B cell (primary cell): Measurements from ENCODE around the gene FAM107B. TPM values are rescaled to one million over a fixed set of nuclear protein-coding genes. Genes with fewer than 3 reads are reported as not detected.

ENCODE experiments used
- ATAC-seq: fragments of 200-7000 bp; cut with Tn5 transposase; one replicate; pipeline ENCODE4 v1.10.0; 2021; ENCODE audit warnings: low read depth, mild to moderate bottlenecking, moderate number of reproducible peaks, moderate library complexity
- CTCF ChIA-PET: fragments of 350-600 bp; sonication (Branson Sonifier 250); formaldehyde crosslinking; loops from one replicate; lab custom pipeline; 2021; ENCODE audit warnings: antibody characterized with exemption, inconsistent platforms; lab: Charles Lee
- POLR2A ChIA-PET: fragments of 350-600 bp; sonication (Branson Sonifier 250); formaldehyde crosslinking; loops from one replicate; lab custom pipeline; 2021; ENCODE audit warnings: antibody characterized with exemption; lab: Charles Lee
- DNase-seq: peaks from one replicate; pipeline ENCODE4 v3.0.0; 2013
- H2AFZ ChIP-seq: 2 replicates; pipeline ENCODE4 v1.6.1; 2012; ENCODE audit warnings: mild to moderate bottlenecking, low read depth, low read length; ENCODE audit not compliant: insufficient read depth, poor library complexity, severe bottlenecking
- H3K27ac ChIP-seq, 2 donors: 1 replicate in 1 of 2; 2 replicates in 1 of 2; pipeline ENCODE4 v1.5.1; 2012 to 2013; ENCODE audit warnings: low read length in 2 of 2, mild to moderate bottlenecking in 2 of 2, moderate library complexity in 1 of 2
- H3K27me3 ChIP-seq, 4 experiments: fragments of 200-600 bp in 1 of 4; sonication (generic) in 1 of 4; replicated peaks in 1 of 4; 1 replicate in 2 of 4; 2 replicates in 2 of 4; pipeline versions ENCODE4 v1.6.1 to v1.7.0; 2013 to 2016; ENCODE audit warnings: low read length in 3 of 4, mild to moderate bottlenecking in 2 of 4, mixed read lengths in 1 of 4, moderate library complexity in 1 of 4; ENCODE audit not compliant: insufficient read depth in 4 of 4, control insufficient read depth in 3 of 4; ENCODE audit errors: control extremely low read depth in 1 of 4
- H3K36me3 ChIP-seq, 2 experiments: replicated peaks in 1 of 2; 1 replicate in 1 of 2; 2 replicates in 1 of 2; pipeline versions ENCODE4 v1.6.1 to v1.7.1; 2013; ENCODE audit warnings: low read length in 1 of 2; ENCODE audit not compliant: insufficient read depth in 2 of 2, control insufficient read depth in 1 of 2; ENCODE audit errors: control extremely low read depth in 1 of 2, extremely low read depth in 1 of 2
- H3K4me1 ChIP-seq, 2 donors: fragments of 200-600 bp in 1 of 2; sonication (generic) in 1 of 2; 1 replicate in 1 of 2; 2 replicates in 1 of 2; pipeline versions ENCODE4 v1.5.1 to v1.6.1; 2013 to 2017; ENCODE audit warnings: low read length in 2 of 2; ENCODE audit not compliant: control insufficient read depth in 2 of 2, insufficient read depth in 2 of 2
- H3K4me2 ChIP-seq: replicated peaks from 2 replicates; pipeline ENCODE3; 2012; ENCODE audit warnings: mild to moderate bottlenecking, low read depth, low read length; ENCODE audit not compliant: poor library complexity, severe bottlenecking
- H3K4me3 ChIP-seq, 5 experiments: fragments of 200-600 bp in 1 of 5; sonication (generic) in 1 of 5; 1 replicate in 3 of 5; 2 replicates in 2 of 5; pipeline versions ENCODE4 v1.5.1 to v1.7.0; 2011 to 2016; ENCODE audit warnings: low read length in 4 of 5, mild to moderate bottlenecking in 4 of 5, low read depth in 2 of 5, control low read depth in 1 of 5, moderate library complexity in 1 of 5; ENCODE audit not compliant: insufficient read depth in 1 of 5; ENCODE audit errors: control extremely low read depth in 1 of 5, extremely low read depth in 1 of 5
- H3K79me2 ChIP-seq: fragments of 200-600 bp; sonication (generic); one replicate; pipeline ENCODE4 v1.6.0; 2016; ENCODE audit warnings: low read length; ENCODE audit not compliant: control insufficient read depth, insufficient read depth
- H3K9ac ChIP-seq: fragments of 200-600 bp; sonication (generic); 2 replicates; pipeline ENCODE4 v1.6.1; 2017; ENCODE audit warnings: mild to moderate bottlenecking, low read length, moderate library complexity
- H3K9me3 ChIP-seq, 3 donors: one replicate each; pipeline versions ENCODE4 v1.6.1 to v1.7.1; 2013; ENCODE audit warnings: low read length in 2 of 3; ENCODE audit not compliant: control insufficient read depth in 2 of 3, insufficient read depth in 1 of 3; ENCODE audit errors: control extremely low read depth in 1 of 3
- H4K20me1 ChIP-seq: 2 replicates; pipeline ENCODE4 v1.6.0; 2012; ENCODE audit warnings: mild to moderate bottlenecking, low read length; ENCODE audit not compliant: insufficient read depth, control insufficient read depth, poor library complexity, severe bottlenecking
- H3K27ac Mint-ChIP-seq: one replicate; pipeline ENCODE4 v1.8.0; 2021; ENCODE audit warnings: mixed read lengths
- H3K27me3 Mint-ChIP-seq: one replicate; pipeline ENCODE4 v1.8.0; 2021; ENCODE audit warnings: mixed read lengths
- H3K4me1 Mint-ChIP-seq: one replicate; pipeline ENCODE4 v1.8.0; 2021; ENCODE audit warnings: mixed read lengths
- H3K4me3 Mint-ChIP-seq: one replicate; pipeline ENCODE4 v1.8.0; 2021; ENCODE audit warnings: mixed read lengths
- H3K9me3 Mint-ChIP-seq: one replicate; pipeline ENCODE4 v1.8.0; 2022; ENCODE audit warnings: mixed read lengths; ENCODE audit not compliant: insufficient read depth
- CTCF ChIP-seq: fragments of 200-600 bp; IDR thresholded peaks from one replicate; pipeline ENCODE4 v1.8.0; 2022; ENCODE audit warnings: antibody characterized with exemption, mild to moderate bottlenecking
- EZH2 ChIP-seq: IDR thresholded peaks from 2 replicates; pipeline ENCODE4 v1.6.1; 2012; ENCODE audit warnings: borderline replicate concordance, low read depth, mild to moderate bottlenecking, moderate library complexity, low read length; ENCODE audit not compliant: insufficient read depth, poor library complexity, severe bottlenecking
- WGBS: methylation state at CpG from one replicate; pipeline ENCODE4 v1.1.5; 2013; ENCODE audit warnings: missing lambda C conversion rate; ENCODE audit not compliant: insufficient coverage; 5-methylcytosine and 5-hydroxymethylcytosine counted together
- intact Hi-C: fragments of 100-400 bp; cut with micrococcal nuclease; formaldehyde crosslinking; loops from one replicate; pipeline ENCODE4 v1.10.0; 2022
- polyA plus RNA-seq: library from polyadenylated mRNA; depleted of rRNA; stranded (reverse); fragments of >200 nt; gene quantifications from 2 replicates; pipeline ENCODE4 v1.2.3, GENCODE V29; 2012
- total RNA-seq, 2 donors: library from RNA; stranded (reverse); fragments of 120-200 nt in 1 of 2; gene quantifications; 1 replicate in 1 of 2; 2 replicates in 1 of 2; pipeline versions ENCODE4 v1.2.3 to v1.2.4, GENCODE V29; 2013 to 2022

The FAM107B gene
- total and polyA plus RNA-seq, 2 donors (not counting 1 experiment from before 2014, with no cell fraction given): 31.9 to 318 TPM

DNA sequence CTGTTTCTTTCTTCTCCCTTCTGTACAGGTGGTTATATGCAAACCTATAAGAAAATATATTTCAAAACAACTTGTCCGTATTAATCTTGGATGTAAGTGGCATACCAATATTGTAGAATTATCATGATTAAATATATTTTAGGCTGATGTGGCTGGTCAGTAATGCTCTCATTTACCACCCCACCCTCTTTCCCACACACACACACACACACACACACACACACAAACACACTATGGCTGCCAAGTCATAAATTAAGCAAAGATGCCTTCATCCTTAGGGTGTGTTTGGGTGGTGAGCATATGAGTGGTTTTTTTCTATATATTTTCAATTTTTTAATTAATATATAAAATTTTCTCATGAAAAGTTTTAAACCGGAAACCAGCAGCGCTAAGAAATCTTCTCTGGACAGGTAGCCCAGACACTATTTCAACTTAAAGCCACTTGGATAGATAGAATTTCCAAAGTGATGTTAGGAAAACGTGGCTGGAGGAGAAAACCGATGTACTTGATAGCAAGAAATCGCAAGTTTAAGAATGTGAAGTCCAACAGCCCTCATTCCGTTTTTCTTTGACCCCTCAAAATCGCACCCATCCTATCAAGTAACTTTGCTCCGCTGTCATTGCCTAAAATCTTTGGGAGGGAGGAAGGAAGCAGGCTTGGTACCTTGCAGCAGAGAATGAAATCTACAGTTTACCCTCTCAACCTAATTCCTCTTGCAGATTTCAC lies 171.7 kb downstream of the FAM107B start:
- peak overlapping the region; percentile 96 for H3K4me3 Mint-ChIP-seq
- ChIA-PET POLR2A (interaction anchor here (1.1 kb wide), 1 partner anchor 137 kb away, joined by 3 read pairs; no protein-coding TSS in a partner anchor), CTCF (interaction anchor here (0.7 to 3.5 kb wide), 3 partner anchors 92 to 234 kb away, joined by 3 to 22 read pairs (median 3); no protein-coding TSS in a partner anchor)
- intact Hi-C loops: loop anchor here (1.0 to 2.0 kb wide), 7 partner anchors 15 to 275 kb away; partner anchors contain the start of genes CDNF, HSPA14, MSANTD7 and SUV39H2
- Histone ChIP-seq H3K9me3 (no peaks in the 10 kb centered on the region), H2AFZ (peak overlapping the region; percentile 8), H4K20me1 (peaks cover 41% of the 10 kb centered on the region), H3K4me3 (peak overlapping the region; percentile 61 to 98 (median 81)), H3K27ac (peak overlapping the region; percentile 48 to 79), H3K36me3 (peaks cover 4 to 37% of the 10 kb centered on the region in 2 experiments), H3K79me2 (peaks cover 58% of the 10 kb centered on the region), H3K4me2 (peak overlapping the region; percentile 85), H3K9ac (peak overlapping the region; percentile 88), H3K27me3 (no peaks in the 10 kb centered on the region), H3K4me1 (peaks cover 49 to 62% of the 10 kb centered on the region in 2 donors)
- H3K27me3 Mint-ChIP-seq: no peaks in the 10 kb centered on the region
- TF ChIP-seq EZH2: no peak
- no peak for TF ChIP-seq CTCF
- ATAC-seq (no peak), DNase-seq (no peak)
- peaks cover 75% of the 10 kb centered on the region for H3K4me1 Mint-ChIP-seq
- H3K27ac Mint-ChIP-seq: peak overlapping the region; percentile 90
- no CpG with 5 or more reads among the region's 9 CpGs for WGBS
- no peaks in the 10 kb centered on the region for H3K9me3 Mint-ChIP-seq
